Keratinocyte (primary cell): ENCODE data around the gene KCNAB2.

Source experiments
- EZH2 ChIP-seq: IDR thresholded peaks from one replicate; pipeline ENCODE4 v1.6.1; 2012; ENCODE audit warnings: inconsistent platforms, mild to moderate bottlenecking, low read length, moderate library complexity
- TF ChIP-seq, protein P1 (sequence below), 3 experiments: IDR thresholded peaks in 1 of 3; conservative IDR thresholded peaks in 1 of 3; optimal IDR thresholded peaks in 1 of 3; 2 replicates in 2 of 3; 3 replicates in 1 of 3; pipeline versions ENCODE3 to v1.5.1; 2011; ENCODE audit warnings: low read length in 3 of 3, mild to moderate bottlenecking in 3 of 3, moderate library complexity in 2 of 3, control low read depth in 1 of 3, inconsistent platforms in 1 of 3; ENCODE audit not compliant: insufficient read depth in 2 of 3; ENCODE audit errors: extremely low read depth in 1 of 3

DNA sequence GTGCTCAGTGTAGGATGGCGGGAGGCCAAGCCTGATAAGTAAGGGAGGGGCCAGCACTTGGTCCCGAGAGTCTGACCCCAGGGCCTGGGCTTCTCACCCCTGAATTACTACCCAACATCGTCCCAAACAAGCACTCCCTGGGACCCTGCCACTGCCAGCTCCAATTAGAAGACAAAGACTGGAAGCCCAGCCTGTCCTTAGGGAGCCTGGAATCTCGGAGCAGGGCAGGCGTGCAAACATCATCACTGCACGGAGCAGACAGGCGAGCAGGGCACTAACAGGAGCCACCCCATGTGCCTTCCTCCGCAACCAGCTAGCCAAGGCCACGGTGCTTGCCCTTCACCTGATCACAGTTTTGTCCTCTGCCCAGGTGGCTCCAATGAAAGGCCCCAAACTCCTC is 23.2 kb downstream of the KCNAB2 start:
- no peak for TF ChIP-seq EZH2
- TF ChIP-seq, protein P1, sequence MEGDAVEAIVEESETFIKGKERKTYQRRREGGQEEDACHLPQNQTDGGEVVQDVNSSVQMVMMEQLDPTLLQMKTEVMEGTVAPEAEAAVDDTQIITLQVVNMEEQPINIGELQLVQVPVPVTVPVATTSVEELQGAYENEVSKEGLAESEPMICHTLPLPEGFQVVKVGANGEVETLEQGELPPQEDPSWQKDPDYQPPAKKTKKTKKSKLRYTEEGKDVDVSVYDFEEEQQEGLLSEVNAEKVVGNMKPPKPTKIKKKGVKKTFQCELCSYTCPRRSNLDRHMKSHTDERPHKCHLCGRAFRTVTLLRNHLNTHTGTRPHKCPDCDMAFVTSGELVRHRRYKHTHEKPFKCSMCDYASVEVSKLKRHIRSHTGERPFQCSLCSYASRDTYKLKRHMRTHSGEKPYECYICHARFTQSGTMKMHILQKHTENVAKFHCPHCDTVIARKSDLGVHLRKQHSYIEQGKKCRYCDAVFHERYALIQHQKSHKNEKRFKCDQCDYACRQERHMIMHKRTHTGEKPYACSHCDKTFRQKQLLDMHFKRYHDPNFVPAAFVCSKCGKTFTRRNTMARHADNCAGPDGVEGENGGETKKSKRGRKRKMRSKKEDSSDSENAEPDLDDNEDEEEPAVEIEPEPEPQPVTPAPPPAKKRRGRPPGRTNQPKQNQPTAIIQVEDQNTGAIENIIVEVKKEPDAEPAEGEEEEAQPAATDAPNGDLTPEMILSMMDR (optimal IDR thresholded peaks at IDR 0.05 in 1 of 3, IDR thresholded peaks at IDR 0.05 in 1 of 3, conservative IDR thresholded peaks at IDR 0.05 in 1 of 3; ENCODE audit: extremely low read depth in 1 of 3, insufficient read depth in 2 of 3, low read length in 3 of 3) = no peak
